HG03060 (cell line): ENCODE data around the gene CUL7.
"Not testable (repeated sequence)": the region's sequence is repeated elsewhere in the genome, so short reads cannot be mapped to it uniquely, and the experiment has no call there.

Experiments used
- ATAC-seq: cut with Tn5 transposase; IDR thresholded peaks from one replicate; pipeline ENCODE4 v1.9.1; 2021; ENCODE audit warnings: low read depth, moderate number of reproducible peaks; ENCODE audit not compliant: unreplicated experiment

CUL7 gene

DNA sequence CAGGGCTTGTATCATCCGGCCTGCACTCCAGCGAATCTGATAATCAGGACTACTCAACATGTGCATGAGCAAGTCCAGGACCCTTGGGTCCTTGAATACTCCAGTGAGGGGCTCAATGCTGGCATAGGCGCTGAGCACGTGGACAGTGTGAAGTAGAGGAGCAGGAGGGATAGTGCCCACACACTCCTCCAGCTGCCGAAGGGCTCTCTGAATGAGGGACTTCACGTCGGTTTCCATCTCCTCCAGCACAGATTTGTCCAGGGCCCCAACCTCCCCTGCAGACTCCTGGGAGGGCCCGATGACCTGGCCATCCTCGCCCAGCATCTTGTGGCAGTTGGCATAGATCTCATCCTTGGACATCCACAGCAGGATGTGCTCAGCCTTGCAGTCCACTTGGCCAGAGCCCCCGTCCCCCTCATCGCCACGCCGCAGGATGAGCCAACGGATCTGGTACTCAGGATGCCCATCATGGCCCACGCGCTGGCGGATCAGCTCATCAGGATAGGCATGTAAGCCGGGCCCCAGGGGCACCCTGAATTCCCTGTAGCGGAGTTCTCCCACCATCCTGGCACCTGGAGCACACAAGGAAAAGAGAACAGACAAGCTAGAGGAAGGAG lies 1.3 kb downstream of the CUL7 start:
- no peak for ATAC-seq

DNA sequence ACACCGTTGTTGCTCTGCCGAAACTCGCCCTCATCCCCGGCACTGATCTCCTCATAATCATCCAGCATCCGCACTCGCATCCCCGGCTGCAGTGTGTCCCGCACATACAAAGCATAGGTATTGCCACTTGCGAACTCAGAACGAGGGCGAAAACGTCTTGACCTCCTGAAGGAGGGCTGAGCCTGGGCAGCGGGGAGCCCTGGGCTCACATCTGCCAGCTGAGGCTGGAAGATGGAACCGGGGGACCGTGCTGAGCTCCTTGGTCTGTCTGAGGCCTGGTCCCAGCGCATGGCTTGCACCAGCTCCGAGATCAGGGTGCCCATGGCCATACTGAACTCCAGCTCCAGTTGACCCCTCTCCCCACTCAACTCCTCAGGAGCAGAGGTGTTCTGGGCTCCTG lies 2.7 kb downstream of the CUL7 start:
- no peak for ATAC-seq

GRCh38 chr6:43047998-43048397 lies 5.7 kb downstream of the CUL7 start:
- ATAC-seq = no peak

- no peak for ATAC-seq
These were observed 8.2 kb downstream of the CUL7 start for GRCh38 chr6:43045371-43045930.

GRCh38 chr6:43043310-43043709 lies 10.3 kb downstream of the CUL7 start:
- ATAC-seq = no peak

DNA sequence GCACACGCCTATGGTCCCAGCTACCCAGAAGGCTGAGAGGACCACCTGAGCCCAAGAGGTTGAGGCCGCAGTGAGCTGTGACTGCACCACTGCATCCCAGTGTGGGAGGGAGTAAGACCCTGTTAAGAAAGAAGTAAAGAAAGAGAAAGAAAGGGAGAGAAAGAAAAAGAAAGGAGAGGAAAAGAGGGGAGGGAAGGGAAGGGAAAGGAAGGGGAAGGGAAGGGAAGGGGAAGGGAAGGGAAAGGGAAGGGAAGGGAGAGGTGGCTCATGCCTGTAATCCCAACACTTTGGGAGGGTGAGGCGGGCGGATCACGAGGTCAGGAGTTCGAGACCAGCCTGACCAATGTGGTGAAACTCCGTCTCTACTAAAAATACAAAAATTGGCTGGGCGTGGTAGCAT lies 12.2 kb downstream of the CUL7 start:
- ATAC-seq = not testable (repeated sequence)

DNA sequence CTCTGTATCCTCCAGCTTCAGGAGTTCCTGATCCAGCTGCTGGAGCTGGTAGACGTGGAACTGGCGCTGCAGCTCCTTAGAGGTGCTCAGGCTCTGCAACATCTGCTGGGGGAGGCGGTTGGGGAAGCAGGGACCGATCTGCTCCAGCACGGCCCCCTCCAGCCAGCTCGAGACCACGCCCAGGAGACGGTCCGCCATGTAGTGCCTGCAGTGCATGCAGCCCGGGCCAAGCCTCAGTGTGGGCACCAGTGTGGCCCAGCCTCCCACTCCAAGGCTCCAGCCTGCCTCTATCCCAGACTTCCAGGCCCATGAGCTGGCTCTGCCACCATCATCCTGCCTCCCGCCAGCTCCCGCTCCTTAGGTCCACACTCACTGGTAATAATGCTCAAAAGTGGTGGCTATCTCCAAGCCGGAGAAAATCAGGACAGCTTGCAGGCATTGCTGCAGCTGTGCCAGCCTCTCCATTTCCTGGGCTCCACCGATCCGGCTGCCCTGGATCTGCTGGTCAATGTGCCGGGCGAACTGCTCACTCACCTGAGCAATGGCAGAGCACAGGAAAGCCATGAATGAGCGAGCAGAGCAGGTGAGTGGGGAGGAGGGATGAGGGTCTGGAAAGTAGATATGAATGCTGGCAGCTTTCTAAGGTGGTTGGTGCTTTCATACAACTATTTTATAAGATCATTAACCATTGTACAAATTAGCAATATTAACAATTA lies 13.0 kb downstream of the CUL7 start:
- ATAC-seq = no peak

DNA sequence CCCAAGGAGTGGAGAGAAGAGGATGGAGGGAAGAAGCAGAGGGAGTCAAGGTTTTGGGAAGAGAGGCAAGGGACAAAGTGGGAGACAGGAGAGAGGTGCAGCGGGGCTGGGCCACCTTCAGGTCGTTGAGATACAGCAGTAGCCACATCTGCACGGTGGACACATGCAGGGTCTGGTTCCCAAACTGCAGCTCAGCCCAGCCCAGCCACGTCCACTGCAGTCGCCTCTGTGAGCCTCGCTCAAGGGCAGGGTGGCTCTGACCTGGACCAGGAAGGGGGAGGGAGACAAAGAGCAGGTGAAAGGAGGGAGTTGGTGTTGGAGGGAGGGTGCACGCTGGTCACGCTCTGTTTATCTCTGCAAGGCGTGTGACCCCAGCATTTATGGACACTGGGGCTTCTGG lies 14.9 kb downstream of the CUL7 start:
- no peak for ATAC-seq

- ATAC-seq = no peak
These were observed 15.9 kb downstream of the CUL7 start for GRCh38 chr6:43037706-43038105.

- no peak for ATAC-seq
These were observed 16.5 kb downstream of the CUL7 start for GRCh38 chr6:43037197-43037596.

DNA sequence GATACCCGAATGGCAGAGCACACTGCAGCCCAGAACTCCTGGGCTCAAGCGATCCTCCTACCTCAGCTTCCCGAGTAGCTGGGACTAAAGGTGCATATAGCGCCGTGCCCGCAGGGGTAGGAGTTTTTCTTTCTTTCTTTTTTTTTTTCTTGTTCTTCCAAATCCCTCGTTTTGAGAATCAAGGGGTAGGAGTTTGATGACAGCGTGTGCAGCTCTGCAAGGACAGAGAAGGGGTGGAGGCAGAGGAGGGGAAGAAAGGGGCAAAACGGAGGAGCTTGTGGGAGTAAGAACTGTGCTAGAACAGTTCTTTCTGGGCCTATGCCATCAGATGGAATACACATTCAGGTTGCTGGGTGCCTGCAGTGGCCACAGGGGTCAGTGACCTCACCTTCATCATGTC lies 16.9 kb downstream of the CUL7 start:
- no peak for ATAC-seq

DNA sequence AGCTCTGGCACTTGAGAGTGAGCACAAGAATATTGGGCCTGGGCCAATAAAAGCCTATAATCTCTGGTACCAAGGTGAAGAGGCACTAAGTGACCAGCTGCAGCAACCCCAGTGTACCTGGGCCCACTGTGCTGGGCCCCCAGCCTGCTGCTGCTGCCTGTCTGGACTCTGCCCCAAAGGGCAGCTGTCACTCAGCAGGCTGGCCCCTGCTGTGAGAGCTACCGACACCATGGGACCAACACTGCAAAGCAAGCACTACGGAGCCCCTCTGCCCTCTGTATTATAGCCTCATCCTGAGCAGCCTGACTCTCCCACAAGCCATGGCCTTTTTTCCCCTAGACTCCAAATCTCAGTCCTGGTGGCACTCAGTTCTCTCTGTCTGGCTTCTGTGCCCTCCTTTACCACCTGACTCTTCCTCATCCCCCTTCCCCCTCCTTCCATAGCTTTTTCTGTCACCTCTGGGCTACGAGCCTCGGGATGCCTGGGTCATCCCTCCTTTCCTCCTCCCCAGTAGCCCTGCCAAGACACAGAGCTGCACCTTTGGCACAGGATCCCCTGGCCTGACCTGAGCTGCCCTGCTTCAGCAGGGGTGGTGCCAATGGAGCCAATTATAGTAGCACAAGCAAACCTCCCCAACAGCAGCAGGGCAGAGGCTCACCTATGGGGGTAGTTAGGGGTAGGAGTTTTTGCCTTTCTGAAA lies 18.0 kb downstream of the CUL7 start:
- no peak for ATAC-seq

DNA sequence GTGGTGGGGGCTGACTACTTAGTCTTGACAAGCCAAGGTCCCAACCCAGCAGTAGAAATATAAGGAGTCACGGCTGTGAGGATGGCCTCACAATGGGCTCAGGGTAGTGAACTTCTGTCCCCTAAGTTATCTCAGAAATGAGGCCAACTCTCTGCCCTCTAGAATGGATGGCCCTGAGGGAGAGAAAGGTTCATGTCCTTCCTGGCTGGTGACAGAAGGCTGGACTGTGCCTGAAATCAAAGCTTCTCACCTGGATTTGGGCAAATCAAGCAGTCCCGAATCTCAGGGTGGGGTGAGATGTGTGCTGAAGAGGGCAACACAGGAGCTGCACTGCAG lies 19.5 kb downstream of the CUL7 start:
- ATAC-seq = no peak

GRCh38 chr6:43033496-43034189 lies 20.0 kb downstream of the CUL7 start:
- no peak for ATAC-seq

- no peak for ATAC-seq
These were observed 21.3 kb downstream of the CUL7 start for GRCh38 chr6:43032326-43032725.

- no peak for ATAC-seq
These were observed 24.5 kb downstream of the CUL7 start for GRCh38 chr6:43029120-43029519.

DNA sequence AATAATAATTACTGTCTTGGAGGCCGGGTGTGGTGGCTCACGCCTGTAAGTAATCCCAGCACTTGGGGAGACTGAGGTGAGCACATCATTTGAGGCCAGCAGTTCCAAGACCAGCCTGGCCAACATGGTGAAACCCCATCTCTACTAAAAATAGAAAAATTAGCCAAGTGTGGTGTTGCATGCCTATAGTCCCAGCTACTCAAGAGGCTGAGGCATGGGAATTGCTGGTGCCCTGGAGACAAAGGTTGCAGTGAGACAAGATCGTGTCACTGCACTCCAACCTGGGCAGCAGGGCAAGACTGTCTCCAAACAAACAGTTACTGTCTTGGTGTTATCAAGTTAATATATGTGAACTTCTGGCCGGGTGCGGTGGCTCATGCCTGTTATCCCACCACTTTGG lies 27.3 kb downstream of the CUL7 start:
- ATAC-seq = no peak

- ATAC-seq = no peak
These were observed 29.2 kb downstream of the CUL7 start for GRCh38 chr6:43024436-43024835.

DNA sequence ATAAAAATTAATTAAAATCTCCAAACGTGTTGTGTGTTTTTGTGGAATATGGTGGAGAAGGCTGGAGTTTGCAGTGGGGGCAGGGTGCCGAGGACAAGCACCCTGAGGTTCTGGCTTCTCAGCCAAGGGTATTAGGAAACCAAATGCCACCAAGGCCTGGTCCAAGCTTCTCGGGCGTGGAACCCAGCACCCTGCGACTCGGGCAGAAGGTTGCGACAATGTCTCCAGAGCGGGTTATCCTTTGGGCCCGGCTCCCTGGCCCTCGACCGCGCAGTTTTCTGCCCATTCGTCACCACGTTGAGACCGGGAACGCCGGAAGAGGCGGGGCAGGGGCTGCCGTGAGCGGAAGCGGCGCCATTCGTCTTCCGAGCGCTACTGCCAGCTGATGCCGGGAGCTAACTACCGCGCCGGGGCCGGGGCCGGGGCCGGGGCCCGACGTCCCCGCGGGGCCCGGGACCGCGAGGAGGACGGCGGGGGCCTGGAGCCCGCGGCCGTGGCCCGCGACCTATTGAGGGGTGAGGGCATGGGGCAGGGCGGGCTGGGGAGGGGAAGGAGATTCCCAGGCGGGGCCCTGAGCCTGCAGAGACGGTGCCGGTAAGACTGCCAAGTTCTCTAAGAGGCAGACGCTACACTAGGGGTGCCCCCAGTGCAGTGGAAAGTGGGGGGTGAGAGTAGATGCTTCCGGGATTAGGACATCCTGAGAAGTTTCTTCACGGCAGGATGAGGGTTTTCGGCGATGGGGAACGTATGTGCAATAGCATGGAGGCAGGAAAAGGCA lies 32.2 kb downstream of the CUL7 start, which contains the start of gene RRP36:
TSS of gene RRP36 (plus strand) at position 354 of the 778 bp plus-strand sequence. CDS start at position 386, 32 bp downstream.
- no peak for ATAC-seq

DNA sequence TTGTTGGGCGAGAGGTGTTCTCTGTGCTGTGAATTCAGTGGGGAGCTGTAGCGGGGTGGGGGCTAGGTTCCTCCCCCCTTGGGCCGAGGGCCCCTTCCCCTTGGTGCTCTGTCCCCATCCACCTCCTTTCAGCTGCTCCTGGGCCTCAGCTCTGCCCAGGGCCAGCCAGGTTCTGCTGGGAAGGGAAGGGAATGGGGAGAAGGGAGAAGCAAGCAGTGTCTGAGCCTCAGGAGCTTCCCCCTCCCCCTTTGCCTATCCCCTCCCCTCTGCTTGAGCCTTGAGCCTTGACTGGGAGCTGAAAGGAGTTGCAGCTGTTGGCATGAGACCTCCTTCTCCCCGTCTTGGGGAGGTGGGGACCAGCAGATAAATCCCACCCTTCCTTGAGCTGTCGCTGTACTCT lies 32.8 kb downstream of the CUL7 start:
- ATAC-seq = no peak
